Panc1 (cell line): ENCODE data around the gene CD38.

Experiments used
- POLR2AphosphoS5 ChIP-seq: IDR thresholded peaks from 2 replicates; pipeline ENCODE4 v1.6.1; 2012; ENCODE audit warnings: mild to moderate bottlenecking, low read depth, low read length, moderate library complexity
- TF ChIP-seq, protein P1 (sequence below): fragments of 450-650 bp; IDR thresholded peaks from 2 replicates; pipeline ENCODE4 v1.5.1; 2017; ENCODE audit warnings: mild to moderate bottlenecking
- TF ChIP-seq, protein P2 (sequence below), 2 experiments: IDR thresholded peaks; 2 replicates each; pipeline ENCODE4 v1.6.1; 2011 to 2012; ENCODE audit warnings: low read depth in 2 of 2, control low read depth in 1 of 2, low read length in 1 of 2, mild to moderate bottlenecking in 1 of 2, moderate library complexity in 1 of 2; ENCODE audit not compliant: insufficient read depth in 1 of 2

DNA sequence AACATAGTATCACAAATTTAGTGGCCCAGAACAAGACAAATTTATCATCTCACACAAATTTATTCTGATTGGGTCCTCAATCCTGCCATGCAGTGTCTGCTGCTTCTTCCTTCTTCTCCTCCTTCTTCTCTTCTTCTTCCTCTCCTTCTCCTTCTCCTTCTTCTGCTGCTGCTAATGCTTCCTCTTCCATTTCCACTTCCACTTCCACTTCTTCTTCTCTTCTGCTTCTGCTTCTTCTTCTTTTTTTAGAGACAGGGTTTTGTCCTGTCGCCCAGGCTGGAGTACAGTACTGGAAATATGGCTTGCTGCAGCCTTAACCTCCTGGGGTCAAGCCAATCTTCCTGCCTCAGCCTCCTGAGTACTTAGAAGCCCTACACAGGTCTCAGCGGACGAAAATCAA lies 122.9 kb downstream of the CD38 start:
- TF ChIP-seq, protein P1, sequence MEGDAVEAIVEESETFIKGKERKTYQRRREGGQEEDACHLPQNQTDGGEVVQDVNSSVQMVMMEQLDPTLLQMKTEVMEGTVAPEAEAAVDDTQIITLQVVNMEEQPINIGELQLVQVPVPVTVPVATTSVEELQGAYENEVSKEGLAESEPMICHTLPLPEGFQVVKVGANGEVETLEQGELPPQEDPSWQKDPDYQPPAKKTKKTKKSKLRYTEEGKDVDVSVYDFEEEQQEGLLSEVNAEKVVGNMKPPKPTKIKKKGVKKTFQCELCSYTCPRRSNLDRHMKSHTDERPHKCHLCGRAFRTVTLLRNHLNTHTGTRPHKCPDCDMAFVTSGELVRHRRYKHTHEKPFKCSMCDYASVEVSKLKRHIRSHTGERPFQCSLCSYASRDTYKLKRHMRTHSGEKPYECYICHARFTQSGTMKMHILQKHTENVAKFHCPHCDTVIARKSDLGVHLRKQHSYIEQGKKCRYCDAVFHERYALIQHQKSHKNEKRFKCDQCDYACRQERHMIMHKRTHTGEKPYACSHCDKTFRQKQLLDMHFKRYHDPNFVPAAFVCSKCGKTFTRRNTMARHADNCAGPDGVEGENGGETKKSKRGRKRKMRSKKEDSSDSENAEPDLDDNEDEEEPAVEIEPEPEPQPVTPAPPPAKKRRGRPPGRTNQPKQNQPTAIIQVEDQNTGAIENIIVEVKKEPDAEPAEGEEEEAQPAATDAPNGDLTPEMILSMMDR = no peak
- no peak for TF ChIP-seq POLR2AphosphoS5
- TF ChIP-seq, protein P2, sequence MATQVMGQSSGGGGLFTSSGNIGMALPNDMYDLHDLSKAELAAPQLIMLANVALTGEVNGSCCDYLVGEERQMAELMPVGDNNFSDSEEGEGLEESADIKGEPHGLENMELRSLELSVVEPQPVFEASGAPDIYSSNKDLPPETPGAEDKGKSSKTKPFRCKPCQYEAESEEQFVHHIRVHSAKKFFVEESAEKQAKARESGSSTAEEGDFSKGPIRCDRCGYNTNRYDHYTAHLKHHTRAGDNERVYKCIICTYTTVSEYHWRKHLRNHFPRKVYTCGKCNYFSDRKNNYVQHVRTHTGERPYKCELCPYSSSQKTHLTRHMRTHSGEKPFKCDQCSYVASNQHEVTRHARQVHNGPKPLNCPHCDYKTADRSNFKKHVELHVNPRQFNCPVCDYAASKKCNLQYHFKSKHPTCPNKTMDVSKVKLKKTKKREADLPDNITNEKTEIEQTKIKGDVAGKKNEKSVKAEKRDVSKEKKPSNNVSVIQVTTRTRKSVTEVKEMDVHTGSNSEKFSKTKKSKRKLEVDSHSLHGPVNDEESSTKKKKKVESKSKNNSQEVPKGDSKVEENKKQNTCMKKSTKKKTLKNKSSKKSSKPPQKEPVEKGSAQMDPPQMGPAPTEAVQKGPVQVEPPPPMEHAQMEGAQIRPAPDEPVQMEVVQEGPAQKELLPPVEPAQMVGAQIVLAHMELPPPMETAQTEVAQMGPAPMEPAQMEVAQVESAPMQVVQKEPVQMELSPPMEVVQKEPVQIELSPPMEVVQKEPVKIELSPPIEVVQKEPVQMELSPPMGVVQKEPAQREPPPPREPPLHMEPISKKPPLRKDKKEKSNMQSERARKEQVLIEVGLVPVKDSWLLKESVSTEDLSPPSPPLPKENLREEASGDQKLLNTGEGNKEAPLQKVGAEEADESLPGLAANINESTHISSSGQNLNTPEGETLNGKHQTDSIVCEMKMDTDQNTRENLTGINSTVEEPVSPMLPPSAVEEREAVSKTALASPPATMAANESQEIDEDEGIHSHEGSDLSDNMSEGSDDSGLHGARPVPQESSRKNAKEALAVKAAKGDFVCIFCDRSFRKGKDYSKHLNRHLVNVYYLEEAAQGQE (IDR thresholded peaks at IDR 0.05; ENCODE audit: insufficient read depth in 1 of 2, low read depth in 2 of 2, low read length in 1 of 2) = no peak
